ENCODE results near the gene PSD. TPM values are rescaled to one million over a fixed set of nuclear protein-coding genes. Genes with fewer than 3 reads are reported as not detected.

PSD gene
- total and polyA plus RNA-seq, 10 of the 15 experiments (the other 5 are each of a cell fraction or from before 2014, with no cell fraction given): 0.11 to 2.0 (median 0.49) TPM; not detected in 2

GRCh38 chr10:102393411-102394078 lies 25.0 kb downstream of the PSD start (continued):
- no peak for TF ChIP-seq PRDM15 (CRISPR knock-in tag; IDR thresholded peaks at IDR 0.05)
- no peak for TF ChIP-seq HDAC2 (IDR thresholded peaks at IDR 0.05)
- no peak for TF ChIP-seq DPF2 (IDR thresholded peaks at IDR 0.05)

DNA sequence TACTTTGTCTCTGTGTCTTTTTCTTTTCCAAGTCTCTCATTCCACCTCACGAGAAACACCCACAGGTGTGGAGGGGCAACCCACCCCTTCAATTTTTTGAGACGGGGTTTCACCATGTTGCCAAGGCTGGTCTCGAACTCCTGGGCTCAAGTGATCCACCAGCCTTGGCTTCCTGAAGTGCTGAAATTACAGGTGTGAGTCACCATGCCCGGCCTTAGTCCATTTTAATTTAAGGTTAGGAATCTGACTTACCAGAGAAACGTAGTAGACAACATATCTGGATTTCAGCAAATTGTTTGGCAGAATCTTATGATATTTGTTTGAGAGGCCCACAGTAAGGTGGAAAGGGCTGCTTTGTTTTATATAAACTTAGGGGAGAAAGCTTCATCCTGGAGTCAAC lies 26.3 kb downstream of the PSD start:
- intact Hi-C loops (cut with micrococcal nuclease; ENCODE audit: unreplicated experiment): loop anchor here (5.0 to 10.0 kb wide), 3 partner anchors 70 to 252 kb away; partner anchors contain the start of gene TRIM8
- SMC1A ChIA-PET (ENCODE audit: uncharacterized antibody, unreplicated experiment): interaction anchor here (1.5 to 2.0 kb wide), 2 partner anchors 7 to 192 kb away, joined by 4 to 6 read pairs; no protein-coding TSS in a partner anchor
- Histone ChIP-seq H3K4me3 (no peak overlapping the region), H3K9me3 (replicated peaks; ENCODE audit: control insufficient read depth, insufficient read depth, low read length) (no peaks in the 10 kb centered on the region; the same call in 2 of the 3 replicates), H3K27ac (ENCODE audit: control insufficient read depth, insufficient read depth) (no peak overlapping the region), H3K9ac (ENCODE audit: control insufficient read depth, insufficient read depth, low read length) (no peak overlapping the region), H2AFZ (ENCODE audit: control insufficient read depth, low read depth, low read length) (no peak overlapping the region), H3K36me3 (ENCODE audit: control insufficient read depth in 2 of 2, insufficient read depth in 2 of 2, low read length in 1 of 2) (peaks cover 3% of the 10 kb centered on the region in 2 experiments; a peak in 2 of 4 replicates), H3K4me2 (ENCODE audit: control insufficient read depth, insufficient read depth) (no peak overlapping the region), H4K20me1 (ENCODE audit: control insufficient read depth, insufficient read depth) (no peaks in the 10 kb centered on the region), H3K79me2 (ENCODE audit: control insufficient read depth, insufficient read depth, low read length) (peaks cover 29% of the 10 kb centered on the region), H3K4me1 (ENCODE audit: control insufficient read depth, insufficient read depth, low read length) (peaks cover 14% of the 10 kb centered on the region), H3K27me3 (replicated peaks in 1 of 2; ENCODE audit: control insufficient read depth in 2 of 2, insufficient read depth in 2 of 2, low read length in 1 of 2) (no peaks in the 10 kb centered on the region)
- DNase-seq (ENCODE audit: low read depth, low spot score): no peak
- CTCF ChIA-PET: interaction anchor here (0.6 to 9.1 kb wide), 7 partner anchors 30 to 223 kb away, joined by 3 to 90 read pairs (median 12); partner anchors contain the start of gene FBXL15
- RAD21 ChIA-PET (ENCODE audit: unreplicated experiment): interaction anchor here (2.2 to 3.1 kb wide), 3 partner anchors 86 to 191 kb away, joined by 14 to 21 read pairs (median 17); no protein-coding TSS in a partner anchor
- in situ Hi-C loops (cut with MboI): no loop called here
- BruUV-seq (replicated peaks): no TSS peak
- 67% methylated on average over 5 of the region's 5 CpGs for WGBS (ENCODE audit: insufficient coverage, insufficient replicate concordance, low lambda C conversion rate, missing lambda C conversion rate)
- FAIRE-seq: no peak
- no peak for ATAC-seq
- POLR2A ChIA-PET: interaction anchor here (6.1 kb wide), 1 partner anchor 42 kb away, joined by 42 read pairs; the partner anchor contains the start of gene CUEDC2
- TF ChIP-seq PRDM15 (CRISPR knock-in tag; IDR thresholded peaks at IDR 0.05): no peak
- TF ChIP-seq, protein P1, sequence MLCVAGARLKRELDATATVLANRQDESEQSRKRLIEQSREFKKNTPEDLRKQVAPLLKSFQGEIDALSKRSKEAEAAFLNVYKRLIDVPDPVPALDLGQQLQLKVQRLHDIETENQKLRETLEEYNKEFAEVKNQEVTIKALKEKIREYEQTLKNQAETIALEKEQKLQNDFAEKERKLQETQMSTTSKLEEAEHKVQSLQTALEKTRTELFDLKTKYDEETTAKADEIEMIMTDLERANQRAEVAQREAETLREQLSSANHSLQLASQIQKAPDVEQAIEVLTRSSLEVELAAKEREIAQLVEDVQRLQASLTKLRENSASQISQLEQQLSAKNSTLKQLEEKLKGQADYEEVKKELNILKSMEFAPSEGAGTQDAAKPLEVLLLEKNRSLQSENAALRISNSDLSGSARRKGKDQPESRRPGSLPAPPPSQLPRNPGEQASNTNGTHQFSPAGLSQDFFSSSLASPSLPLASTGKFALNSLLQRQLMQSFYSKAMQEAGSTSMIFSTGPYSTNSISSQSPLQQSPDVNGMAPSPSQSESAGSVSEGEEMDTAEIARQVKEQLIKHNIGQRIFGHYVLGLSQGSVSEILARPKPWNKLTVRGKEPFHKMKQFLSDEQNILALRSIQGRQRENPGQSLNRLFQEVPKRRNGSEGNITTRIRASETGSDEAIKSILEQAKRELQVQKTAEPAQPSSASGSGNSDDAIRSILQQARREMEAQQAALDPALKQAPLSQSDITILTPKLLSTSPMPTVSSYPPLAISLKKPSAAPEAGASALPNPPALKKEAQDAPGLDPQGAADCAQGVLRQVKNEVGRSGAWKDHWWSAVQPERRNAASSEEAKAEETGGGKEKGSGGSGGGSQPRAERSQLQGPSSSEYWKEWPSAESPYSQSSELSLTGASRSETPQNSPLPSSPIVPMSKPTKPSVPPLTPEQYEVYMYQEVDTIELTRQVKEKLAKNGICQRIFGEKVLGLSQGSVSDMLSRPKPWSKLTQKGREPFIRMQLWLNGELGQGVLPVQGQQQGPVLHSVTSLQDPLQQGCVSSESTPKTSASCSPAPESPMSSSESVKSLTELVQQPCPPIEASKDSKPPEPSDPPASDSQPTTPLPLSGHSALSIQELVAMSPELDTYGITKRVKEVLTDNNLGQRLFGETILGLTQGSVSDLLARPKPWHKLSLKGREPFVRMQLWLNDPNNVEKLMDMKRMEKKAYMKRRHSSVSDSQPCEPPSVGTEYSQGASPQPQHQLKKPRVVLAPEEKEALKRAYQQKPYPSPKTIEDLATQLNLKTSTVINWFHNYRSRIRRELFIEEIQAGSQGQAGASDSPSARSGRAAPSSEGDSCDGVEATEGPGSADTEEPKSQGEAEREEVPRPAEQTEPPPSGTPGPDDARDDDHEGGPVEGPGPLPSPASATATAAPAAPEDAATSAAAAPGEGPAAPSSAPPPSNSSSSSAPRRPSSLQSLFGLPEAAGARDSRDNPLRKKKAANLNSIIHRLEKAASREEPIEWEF (IDR thresholded peaks at IDR 0.05; ENCODE audit: insufficient replicate concordance, low read depth, low read length): no peak
- no peak for TF ChIP-seq FOS (IDR thresholded peaks at IDR 0.05; ENCODE audit: borderline replicate concordance, extremely low read depth, insufficient read length)

Measured in GM12878 (cell line).